ENCODE data around the gene DDX10. TPM values are rescaled to one million over a fixed set of nuclear protein-coding genes. Genes with fewer than 3 reads are reported as not detected.
A peak's percentile ranks its signal among the peaks of the same experiment; 100 is the strongest.

The DDX10 gene
- total and polyA plus RNA-seq, 2 experiments from 2014 or later, result 32.4 to 37.8 TPM

DNA sequence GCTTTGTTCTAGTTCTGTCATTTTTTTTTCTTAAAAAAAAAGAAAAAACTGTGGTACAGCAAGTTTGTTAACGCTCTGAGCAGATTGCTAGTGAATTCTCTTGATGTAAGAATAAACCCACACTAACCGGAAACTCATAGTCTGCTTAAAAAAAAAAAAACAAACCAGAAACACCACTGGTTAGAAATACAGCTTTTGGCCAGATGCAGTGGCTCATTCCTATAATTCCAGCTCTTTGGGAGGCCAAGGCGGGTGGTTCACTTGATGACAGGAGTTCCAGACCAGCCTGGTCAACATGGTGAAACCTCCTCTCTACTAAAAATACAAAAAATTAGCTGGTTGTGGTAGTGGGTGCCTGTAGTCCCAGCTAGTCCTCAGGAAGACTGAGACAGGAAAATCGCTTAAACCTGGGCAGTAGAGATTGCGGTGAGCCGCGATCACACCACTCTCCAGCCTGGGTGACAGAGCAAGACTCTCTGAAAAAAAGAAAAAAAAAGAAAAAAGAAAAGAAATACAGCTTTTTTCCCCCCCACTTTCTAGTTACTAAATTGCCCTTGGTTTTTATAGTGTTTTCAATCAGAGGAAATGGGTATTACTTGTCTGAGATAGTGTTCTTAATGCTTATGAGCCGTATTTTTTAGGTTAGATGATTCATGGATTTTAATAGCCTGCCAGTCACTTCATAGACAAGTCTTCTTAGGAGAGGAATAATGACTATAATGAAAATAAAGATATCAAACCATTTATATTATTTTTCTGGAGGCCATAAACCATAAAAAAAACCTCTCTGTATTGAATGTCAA is 222.8 kb downstream of the DDX10 start:
- no peaks in the 10 kb centered on the region for H3K27me3 ChIP-seq (ENCODE audit: insufficient read depth)
- H3K4me3 ChIP-seq, result no peak overlapping the region
- Mint-ChIP-seq H3K4me3 (no peak overlapping the region), H3K27me3 (ENCODE audit: insufficient read depth, low read depth, poor library complexity) (peaks cover 3% of the 10 kb centered on the region), H3K27ac (peak overlapping the region; percentile 43; the same call in 1 of the 2 replicates), H3K9me3 (no peaks in the 10 kb centered on the region), H3K4me1 (peaks cover 34% of the 10 kb centered on the region), H3K36me3 (ENCODE audit: low read depth) (no peaks in the 10 kb centered on the region)
- no peak for DNase-seq (ENCODE audit: low spot score)
- no peaks in the 10 kb centered on the region for H4K20me1 ChIP-seq (replicated peaks; ENCODE audit: insufficient read depth)
- H3K79me2 ChIP-seq (replicated peaks; ENCODE audit: insufficient read depth), result no peaks in the 10 kb centered on the region
- TF ChIP-seq ZNF114 (CRISPR knock-in tag; IDR thresholded peaks at IDR 0.05) (no peak), EZH2 (IDR thresholded peaks at IDR 0.05; ENCODE audit: low read depth, unreplicated experiment) (no peak)
- peaks cover 36% of the 10 kb centered on the region for H3K4me1 ChIP-seq (ENCODE audit: insufficient read depth)
- no peaks in the 10 kb centered on the region for H3F3A ChIP-seq (replicated peaks; ENCODE audit: low read depth)
- H3K9me2 ChIP-seq (ENCODE audit: insufficient read depth), result no peaks in the 10 kb centered on the region
- no peak overlapping the region for H3K27ac ChIP-seq (ENCODE audit: low read depth)
- H2AFZ ChIP-seq, result no peak overlapping the region
- no peak overlapping the region for H3K4me2 ChIP-seq
- no peaks in the 10 kb centered on the region for H3K36me3 ChIP-seq (ENCODE audit: insufficient read depth)
- no peak for ATAC-seq

DNA sequence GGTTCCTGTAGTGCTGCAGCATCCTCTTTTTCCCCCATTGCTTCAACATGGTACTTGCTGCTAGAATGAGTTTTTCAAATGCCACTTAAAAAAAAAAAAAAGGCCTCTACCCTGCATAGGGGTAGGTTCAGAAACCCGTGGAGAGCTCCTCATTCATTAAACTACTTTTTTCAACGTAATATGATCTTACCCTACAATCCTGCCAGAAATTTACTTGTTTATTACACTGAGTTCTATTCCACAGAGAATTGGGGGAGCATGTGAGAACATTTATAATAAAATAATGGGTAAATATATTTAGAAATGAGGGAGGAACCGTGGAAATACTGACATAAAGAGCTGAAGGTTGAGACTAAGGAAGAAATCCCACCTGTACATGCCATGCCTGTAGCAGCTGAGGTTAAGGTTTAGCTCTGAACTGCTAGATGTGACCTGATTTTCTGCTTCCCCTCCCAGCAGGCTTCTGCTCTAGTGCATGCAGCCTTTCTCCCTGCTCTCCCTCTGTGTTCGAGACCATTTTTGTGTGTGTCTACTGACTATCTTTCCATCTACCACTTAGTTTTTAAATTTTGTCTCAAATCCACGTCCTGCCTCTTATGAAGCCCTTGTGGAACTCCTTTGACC is 225.7 kb downstream of the DDX10 start:
- DNase-seq (ENCODE audit: low spot score), result no peak
- ATAC-seq, result peak; percentile 78
- no peaks in the 10 kb centered on the region for H3K9me2 ChIP-seq (ENCODE audit: insufficient read depth)
- peaks cover 46% of the 10 kb centered on the region for H3K4me1 ChIP-seq (ENCODE audit: insufficient read depth)
- H3F3A ChIP-seq (replicated peaks; ENCODE audit: low read depth), result no peaks in the 10 kb centered on the region
- no peaks in the 10 kb centered on the region for H3K79me2 ChIP-seq (replicated peaks; ENCODE audit: insufficient read depth)
- no peaks in the 10 kb centered on the region for H3K27me3 ChIP-seq (ENCODE audit: insufficient read depth)
- no peak overlapping the region for H3K4me3 Mint-ChIP-seq
- TF ChIP-seq STAT1 (IDR thresholded peaks at IDR 0.05; ENCODE audit: unreplicated experiment), result no peak
- H3K27me3 Mint-ChIP-seq (ENCODE audit: insufficient read depth, low read depth, poor library complexity), result peaks cover 3% of the 10 kb centered on the region
- peaks cover 60% of the 10 kb centered on the region for H3K4me1 Mint-ChIP-seq
- no peak overlapping the region for H2AFZ ChIP-seq
- H3K36me3 ChIP-seq (ENCODE audit: insufficient read depth), result no peaks in the 10 kb centered on the region
- H3K4me3 ChIP-seq, result no peak overlapping the region
- no peak overlapping the region for H3K27ac ChIP-seq (ENCODE audit: low read depth)
- H4K20me1 ChIP-seq (replicated peaks; ENCODE audit: insufficient read depth), result no peaks in the 10 kb centered on the region
- no peak overlapping the region for H3K4me2 ChIP-seq
- H3K27ac Mint-ChIP-seq, result peak overlapping the region; percentile 51
- H3K9me3 Mint-ChIP-seq, result no peaks in the 10 kb centered on the region
- no peaks in the 10 kb centered on the region for H3K36me3 Mint-ChIP-seq (ENCODE audit: low read depth)

DNA sequence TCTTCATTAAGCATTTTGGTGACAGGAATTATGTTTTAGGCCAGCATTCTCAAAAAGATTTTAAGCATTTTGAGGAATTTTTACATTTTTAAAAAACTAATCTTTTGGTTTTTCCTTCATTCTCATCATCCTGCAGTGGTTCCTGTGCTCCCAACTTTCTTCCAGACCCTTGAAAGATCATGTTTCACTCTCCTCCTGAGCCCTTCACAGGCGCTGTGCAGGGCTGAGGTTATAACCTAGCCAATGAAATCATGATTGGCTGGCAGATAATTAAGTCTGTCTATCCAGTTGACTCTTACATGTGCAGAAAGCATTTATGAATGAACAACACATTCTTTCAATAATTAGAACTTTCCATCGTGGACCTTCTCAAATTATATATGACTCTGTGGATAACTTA is 226.3 kb downstream of the DDX10 start:
- Mint-ChIP-seq H3K9me3 (no peaks in the 10 kb centered on the region), H3K4me1 (peaks cover 65% of the 10 kb centered on the region), H3K36me3 (ENCODE audit: low read depth) (no peaks in the 10 kb centered on the region), H3K4me3 (no peak overlapping the region), H3K27ac (peak overlapping the region; percentile 51), H3K27me3 (ENCODE audit: insufficient read depth, low read depth, poor library complexity) (peaks cover 3% of the 10 kb centered on the region)
- Histone ChIP-seq H3K4me3 (no peak overlapping the region), H3K79me2 (replicated peaks; ENCODE audit: insufficient read depth) (no peaks in the 10 kb centered on the region), H3K27ac (ENCODE audit: low read depth) (no peak overlapping the region), H3K9me2 (ENCODE audit: insufficient read depth) (no peaks in the 10 kb centered on the region), H3K27me3 (ENCODE audit: insufficient read depth) (no peaks in the 10 kb centered on the region), H3F3A (replicated peaks; ENCODE audit: low read depth) (no peaks in the 10 kb centered on the region), H3K4me1 (ENCODE audit: insufficient read depth) (peaks cover 46% of the 10 kb centered on the region), H3K4me2 (no peak overlapping the region), H3K36me3 (ENCODE audit: insufficient read depth) (no peaks in the 10 kb centered on the region), H2AFZ (no peak overlapping the region), H4K20me1 (replicated peaks; ENCODE audit: insufficient read depth) (no peaks in the 10 kb centered on the region)
- peak; percentile 57 for ATAC-seq
- DNase-seq (ENCODE audit: low spot score), result no peak
- no peak for TF ChIP-seq CREB1 (CRISPR knock-in tag; IDR thresholded peaks at IDR 0.05; ENCODE audit: low read depth)
- TF ChIP-seq, protein P1, sequence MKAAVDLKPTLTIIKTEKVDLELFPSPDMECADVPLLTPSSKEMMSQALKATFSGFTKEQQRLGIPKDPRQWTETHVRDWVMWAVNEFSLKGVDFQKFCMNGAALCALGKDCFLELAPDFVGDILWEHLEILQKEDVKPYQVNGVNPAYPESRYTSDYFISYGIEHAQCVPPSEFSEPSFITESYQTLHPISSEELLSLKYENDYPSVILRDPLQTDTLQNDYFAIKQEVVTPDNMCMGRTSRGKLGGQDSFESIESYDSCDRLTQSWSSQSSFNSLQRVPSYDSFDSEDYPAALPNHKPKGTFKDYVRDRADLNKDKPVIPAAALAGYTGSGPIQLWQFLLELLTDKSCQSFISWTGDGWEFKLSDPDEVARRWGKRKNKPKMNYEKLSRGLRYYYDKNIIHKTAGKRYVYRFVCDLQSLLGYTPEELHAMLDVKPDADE (IDR thresholded peaks at IDR 0.05), result no peak
- TF ChIP-seq, protein P2, sequence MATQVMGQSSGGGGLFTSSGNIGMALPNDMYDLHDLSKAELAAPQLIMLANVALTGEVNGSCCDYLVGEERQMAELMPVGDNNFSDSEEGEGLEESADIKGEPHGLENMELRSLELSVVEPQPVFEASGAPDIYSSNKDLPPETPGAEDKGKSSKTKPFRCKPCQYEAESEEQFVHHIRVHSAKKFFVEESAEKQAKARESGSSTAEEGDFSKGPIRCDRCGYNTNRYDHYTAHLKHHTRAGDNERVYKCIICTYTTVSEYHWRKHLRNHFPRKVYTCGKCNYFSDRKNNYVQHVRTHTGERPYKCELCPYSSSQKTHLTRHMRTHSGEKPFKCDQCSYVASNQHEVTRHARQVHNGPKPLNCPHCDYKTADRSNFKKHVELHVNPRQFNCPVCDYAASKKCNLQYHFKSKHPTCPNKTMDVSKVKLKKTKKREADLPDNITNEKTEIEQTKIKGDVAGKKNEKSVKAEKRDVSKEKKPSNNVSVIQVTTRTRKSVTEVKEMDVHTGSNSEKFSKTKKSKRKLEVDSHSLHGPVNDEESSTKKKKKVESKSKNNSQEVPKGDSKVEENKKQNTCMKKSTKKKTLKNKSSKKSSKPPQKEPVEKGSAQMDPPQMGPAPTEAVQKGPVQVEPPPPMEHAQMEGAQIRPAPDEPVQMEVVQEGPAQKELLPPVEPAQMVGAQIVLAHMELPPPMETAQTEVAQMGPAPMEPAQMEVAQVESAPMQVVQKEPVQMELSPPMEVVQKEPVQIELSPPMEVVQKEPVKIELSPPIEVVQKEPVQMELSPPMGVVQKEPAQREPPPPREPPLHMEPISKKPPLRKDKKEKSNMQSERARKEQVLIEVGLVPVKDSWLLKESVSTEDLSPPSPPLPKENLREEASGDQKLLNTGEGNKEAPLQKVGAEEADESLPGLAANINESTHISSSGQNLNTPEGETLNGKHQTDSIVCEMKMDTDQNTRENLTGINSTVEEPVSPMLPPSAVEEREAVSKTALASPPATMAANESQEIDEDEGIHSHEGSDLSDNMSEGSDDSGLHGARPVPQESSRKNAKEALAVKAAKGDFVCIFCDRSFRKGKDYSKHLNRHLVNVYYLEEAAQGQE (IDR thresholded peaks at IDR 0.05; ENCODE audit: unreplicated experiment), result no peak
- no peak for TF ChIP-seq ZNF114 (CRISPR knock-in tag; IDR thresholded peaks at IDR 0.05)
